ENCODE measurements around the gene SMCO4. TPM values are rescaled to one million over a fixed set of nuclear protein-coding genes. Genes with fewer than 3 reads are reported as not detected.

The SMCO4 gene
- total RNA-seq, 1 donor from 2014 or later, result 26.5 TPM

GRCh38 chr11:93517611-93518010 lies 25.6 kb downstream of the SMCO4 start:
- H3K27ac Mint-ChIP-seq, result no peak overlapping the region
- no peaks in the 10 kb centered on the region for H3K27me3 Mint-ChIP-seq
- DNase-seq (ENCODE audit: low spot score, unreplicated experiment), result no peak
- peaks cover 2% of the 10 kb centered on the region for H3K36me3 Mint-ChIP-seq (ENCODE audit: insufficient read depth)
- TF ChIP-seq CTCF (IDR thresholded peaks at IDR 0.05; ENCODE audit: unreplicated experiment), result no peak
- peaks cover 11% of the 10 kb centered on the region for H3K4me1 Mint-ChIP-seq (ENCODE audit: low read depth)
- no peak overlapping the region for H3K4me3 Mint-ChIP-seq (ENCODE audit: low read depth)
- no peaks in the 10 kb centered on the region for H3K9me3 Mint-ChIP-seq (ENCODE audit: low read depth)

DNA sequence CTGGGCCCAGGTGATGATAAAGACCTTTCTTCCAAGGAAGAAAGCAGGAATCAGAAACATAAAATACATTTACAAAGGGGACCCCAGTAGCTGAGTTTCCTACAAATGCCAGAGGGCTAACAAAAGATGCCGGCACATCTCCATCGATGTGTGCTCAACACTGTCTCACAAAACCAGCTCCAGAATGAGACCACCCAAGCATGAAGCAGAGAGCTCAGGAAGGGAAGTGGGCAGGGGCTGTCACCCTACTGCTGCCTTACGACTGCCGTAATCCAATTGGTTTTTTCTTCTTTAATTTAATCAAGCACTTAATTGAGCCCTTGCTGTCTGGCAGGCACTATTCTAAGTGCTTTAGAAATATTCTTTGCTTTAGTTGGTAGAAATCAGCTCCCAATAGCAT lies 26.1 kb downstream of the SMCO4 start:
- H3K4me1 Mint-ChIP-seq (ENCODE audit: low read depth), result peaks cover 11% of the 10 kb centered on the region
- no peak for DNase-seq (ENCODE audit: low spot score, unreplicated experiment)
- H3K9me3 Mint-ChIP-seq (ENCODE audit: low read depth), result no peaks in the 10 kb centered on the region
- no peak overlapping the region for H3K4me3 Mint-ChIP-seq (ENCODE audit: low read depth)
- no peak overlapping the region for H3K27ac Mint-ChIP-seq
- no peaks in the 10 kb centered on the region for H3K27me3 Mint-ChIP-seq
- no peak for TF ChIP-seq CTCF (IDR thresholded peaks at IDR 0.05; ENCODE audit: unreplicated experiment)
- peaks cover 1% of the 10 kb centered on the region for H3K36me3 Mint-ChIP-seq (ENCODE audit: insufficient read depth)

- no peak overlapping the region for H3K4me3 Mint-ChIP-seq (ENCODE audit: low read depth)
- no peaks in the 10 kb centered on the region for H3K9me3 Mint-ChIP-seq (ENCODE audit: low read depth)
- DNase-seq (ENCODE audit: low spot score, unreplicated experiment), result no peak
- no peak for TF ChIP-seq CTCF (IDR thresholded peaks at IDR 0.05; ENCODE audit: unreplicated experiment)
- H3K36me3 Mint-ChIP-seq (ENCODE audit: insufficient read depth), result peaks cover 1% of the 10 kb centered on the region
- H3K27ac Mint-ChIP-seq, result no peak overlapping the region
- H3K27me3 Mint-ChIP-seq, result no peaks in the 10 kb centered on the region
- H3K4me1 Mint-ChIP-seq (ENCODE audit: low read depth), result peaks cover 6% of the 10 kb centered on the region
These were observed 27.7 kb downstream of the SMCO4 start for GRCh38 chr11:93515441-93516025.

GRCh38 chr11:93514712-93515111 lies 28.5 kb downstream of the SMCO4 start:
- no peak for DNase-seq (ENCODE audit: low spot score, unreplicated experiment)
- no peaks in the 10 kb centered on the region for H3K9me3 Mint-ChIP-seq (ENCODE audit: low read depth)
- H3K27ac Mint-ChIP-seq, result no peak overlapping the region
- no peaks in the 10 kb centered on the region for H3K27me3 Mint-ChIP-seq
- H3K36me3 Mint-ChIP-seq (ENCODE audit: insufficient read depth), result peaks cover 1% of the 10 kb centered on the region
- H3K4me1 Mint-ChIP-seq (ENCODE audit: low read depth), result peaks cover 5% of the 10 kb centered on the region
- TF ChIP-seq CTCF (IDR thresholded peaks at IDR 0.05; ENCODE audit: unreplicated experiment), result no peak
- H3K4me3 Mint-ChIP-seq (ENCODE audit: low read depth), result no peak overlapping the region

- no peak overlapping the region for H3K4me3 Mint-ChIP-seq (ENCODE audit: low read depth)
- no peak overlapping the region for H3K27ac Mint-ChIP-seq
- DNase-seq (ENCODE audit: low spot score, unreplicated experiment), result no peak
- H3K27me3 Mint-ChIP-seq, result no peaks in the 10 kb centered on the region
- no peak for TF ChIP-seq CTCF (IDR thresholded peaks at IDR 0.05; ENCODE audit: unreplicated experiment)
- H3K36me3 Mint-ChIP-seq (ENCODE audit: insufficient read depth), result peaks cover 5% of the 10 kb centered on the region
- no peaks in the 10 kb centered on the region for H3K4me1 Mint-ChIP-seq (ENCODE audit: low read depth)
- H3K9me3 Mint-ChIP-seq (ENCODE audit: low read depth), result peaks cover 4% of the 10 kb centered on the region
These were observed 29.4 kb downstream of the SMCO4 start for GRCh38 chr11:93513772-93514171.

All from progenitor cell of endocrine pancreas (in vitro differentiated cells).